Panc1 (cell line): ENCODE results near the gene SMAD5. TPM values are rescaled to one million over a fixed set of nuclear protein-coding genes. Genes with fewer than 3 reads are reported as not detected.

ENCODE experiments used
- ATAC-seq: fragments of 200-7000 bp; cut with Tn5 transposase; 2 replicates; pipeline ENCODE4 v1.9.1; 2020; ENCODE audit warnings: mild to moderate bottlenecking, moderate library complexity
- BruUV-seq: library from RNA; stranded (reverse); fragments of 400-500 nt; replicated peaks from 2 replicates; lab custom pipeline; 2021; lab: Mats Ljungman, UMichigan
- CTCF ChIA-PET: fragments of 300-600 bp; sonication (Branson Sonifier 250); formaldehyde crosslinking; loops from one replicate; lab custom pipeline; 2022; ENCODE audit warnings: antibody characterized with exemption; lab: Charles Lee
- POLR2A ChIA-PET: fragments of 300-600 bp; sonication (Branson Sonifier 250); formaldehyde crosslinking; loops from one replicate; lab custom pipeline; 2022; ENCODE audit warnings: antibody characterized with exemption; lab: Charles Lee
- DNase-seq: peaks from one replicate; pipeline ENCODE4 v3.0.0-alpha.2; 2010; ENCODE audit warnings: low read depth, low spot score
- H3K27ac ChIP-seq: 2 replicates; pipeline ENCODE4 v1.5.1; 2011; ENCODE audit warnings: mild to moderate bottlenecking, low read length, inconsistent platforms
- H3K27me3 ChIP-seq: fragments of 200-500 bp; sonication (Bioruptor generic); 2 replicates; pipeline ENCODE4 v1.6.0; 2014; ENCODE audit warnings: low read length, inconsistent platforms; ENCODE audit not compliant: control insufficient read depth, insufficient read depth
- H3K36me3 ChIP-seq: fragments of 200-500 bp; sonication (Bioruptor generic); 2 replicates; pipeline ENCODE4 v1.5.1; 2014; ENCODE audit warnings: inconsistent platforms, mild to moderate bottlenecking, low read length, moderate library complexity; ENCODE audit not compliant: control insufficient read depth, insufficient read depth
- H3K4me1 ChIP-seq: 2 replicates; pipeline ENCODE4 v1.5.1; 2011; ENCODE audit warnings: inconsistent platforms, mild to moderate bottlenecking, low read length, moderate library complexity; ENCODE audit not compliant: control insufficient read depth, insufficient read depth
- H3K4me3 ChIP-seq, 2 experiments: 2 replicates each; pipeline ENCODE4 v1.5.1; 2011 to 2012; ENCODE audit warnings: low read depth in 2 of 2, low read length in 2 of 2, mild to moderate bottlenecking in 2 of 2, inconsistent platforms in 1 of 2, moderate library complexity in 1 of 2
- H3K9me3 ChIP-seq: fragments of 200-500 bp; sonication (Bioruptor generic); 2 replicates; pipeline ENCODE4 v1.5.1; 2014; ENCODE audit warnings: low read depth, mild to moderate bottlenecking, inconsistent platforms, low read length, moderate library complexity; ENCODE audit not compliant: control insufficient read depth, insufficient read depth
- POLR2AphosphoS5 ChIP-seq: IDR thresholded peaks from 2 replicates; pipeline ENCODE4 v1.6.1; 2012; ENCODE audit warnings: mild to moderate bottlenecking, low read depth, low read length, moderate library complexity
- SIN3A ChIP-seq: IDR thresholded peaks from 2 replicates; pipeline ENCODE4 v1.6.1; 2012; ENCODE audit warnings: low read depth, mild to moderate bottlenecking, low read length, moderate library complexity, borderline replicate concordance; ENCODE audit not compliant: insufficient read depth
- TCF7L2 ChIP-seq: IDR thresholded peaks from 2 replicates; pipeline ENCODE4 v1.6.1; 2011; ENCODE audit warnings: mild to moderate bottlenecking, low read depth, low read length, inconsistent platforms
- in situ Hi-C: cut with HindIII; loops from 2 replicates; pipeline ENCODE4 v1.10.0; 2016; ENCODE audit warnings: low sequenced_read_pairs, low pct_unique_long_range_greater_than_20kb
- intact Hi-C: fragments of 100-400 bp; cut with micrococcal nuclease; formaldehyde crosslinking; loops from one replicate; pipeline ENCODE4 v1.10.0; 2022; ENCODE audit not compliant: unreplicated experiment
- total RNA-seq: library from RNA; stranded (reverse); gene quantifications from one replicate; pipeline ENCODE4 v1.2.1, GENCODE V29; 2021; ENCODE audit not compliant: unreplicated experiment
- TF ChIP-seq, protein P1 (sequence below), 2 experiments: IDR thresholded peaks; 2 replicates each; pipeline ENCODE4 v1.6.1; 2011 to 2012; ENCODE audit warnings: low read depth in 2 of 2, control low read depth in 1 of 2, low read length in 1 of 2, mild to moderate bottlenecking in 1 of 2, moderate library complexity in 1 of 2; ENCODE audit not compliant: insufficient read depth in 1 of 2
- TF ChIP-seq, protein P2 (sequence below): fragments of 450-650 bp; IDR thresholded peaks from 2 replicates; pipeline ENCODE4 v1.5.1; 2017; ENCODE audit warnings: mild to moderate bottlenecking

SMAD5 gene
- total RNA-seq, 1 experiment from 2014 or later: 61.5 TPM

DNA sequence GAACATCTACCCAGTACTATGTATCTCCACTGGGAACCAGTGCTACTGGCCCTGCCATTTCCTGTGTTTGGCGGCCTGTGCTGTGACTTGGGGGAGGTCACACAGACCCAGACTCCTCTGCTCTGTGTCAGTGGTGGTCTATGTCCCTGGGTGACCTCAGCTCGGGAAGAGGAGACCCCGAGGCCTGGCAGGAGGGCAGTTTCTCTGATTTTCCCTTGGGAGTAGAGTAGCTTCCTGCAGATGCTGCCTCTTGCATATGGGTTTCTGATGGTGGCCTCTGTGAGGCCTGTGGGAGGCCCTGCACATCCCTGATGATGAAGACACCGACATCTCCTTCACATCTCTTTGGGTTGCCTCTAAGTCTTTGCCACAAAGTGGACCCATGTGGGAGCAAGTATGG lies 73.3 kb downstream of the SMAD5 start:
- ChIA-PET CTCF (no interaction called here), POLR2A (no interaction called here)
- Histone ChIP-seq H3K4me1 (no peaks in the 10 kb centered on the region), H3K27ac (no peak overlapping the region), H3K4me3 (no peak overlapping the region), H3K9me3 (peaks cover 6% of the 10 kb centered on the region; the same call in 1 of the 2 replicates), H3K27me3 (no peaks in the 10 kb centered on the region), H3K36me3 (no peaks in the 10 kb centered on the region)
- intact Hi-C loops: no loop called here
- no TSS peak for BruUV-seq
- ATAC-seq: no peak
- in situ Hi-C loops: no loop called here
- TF ChIP-seq, protein P1, sequence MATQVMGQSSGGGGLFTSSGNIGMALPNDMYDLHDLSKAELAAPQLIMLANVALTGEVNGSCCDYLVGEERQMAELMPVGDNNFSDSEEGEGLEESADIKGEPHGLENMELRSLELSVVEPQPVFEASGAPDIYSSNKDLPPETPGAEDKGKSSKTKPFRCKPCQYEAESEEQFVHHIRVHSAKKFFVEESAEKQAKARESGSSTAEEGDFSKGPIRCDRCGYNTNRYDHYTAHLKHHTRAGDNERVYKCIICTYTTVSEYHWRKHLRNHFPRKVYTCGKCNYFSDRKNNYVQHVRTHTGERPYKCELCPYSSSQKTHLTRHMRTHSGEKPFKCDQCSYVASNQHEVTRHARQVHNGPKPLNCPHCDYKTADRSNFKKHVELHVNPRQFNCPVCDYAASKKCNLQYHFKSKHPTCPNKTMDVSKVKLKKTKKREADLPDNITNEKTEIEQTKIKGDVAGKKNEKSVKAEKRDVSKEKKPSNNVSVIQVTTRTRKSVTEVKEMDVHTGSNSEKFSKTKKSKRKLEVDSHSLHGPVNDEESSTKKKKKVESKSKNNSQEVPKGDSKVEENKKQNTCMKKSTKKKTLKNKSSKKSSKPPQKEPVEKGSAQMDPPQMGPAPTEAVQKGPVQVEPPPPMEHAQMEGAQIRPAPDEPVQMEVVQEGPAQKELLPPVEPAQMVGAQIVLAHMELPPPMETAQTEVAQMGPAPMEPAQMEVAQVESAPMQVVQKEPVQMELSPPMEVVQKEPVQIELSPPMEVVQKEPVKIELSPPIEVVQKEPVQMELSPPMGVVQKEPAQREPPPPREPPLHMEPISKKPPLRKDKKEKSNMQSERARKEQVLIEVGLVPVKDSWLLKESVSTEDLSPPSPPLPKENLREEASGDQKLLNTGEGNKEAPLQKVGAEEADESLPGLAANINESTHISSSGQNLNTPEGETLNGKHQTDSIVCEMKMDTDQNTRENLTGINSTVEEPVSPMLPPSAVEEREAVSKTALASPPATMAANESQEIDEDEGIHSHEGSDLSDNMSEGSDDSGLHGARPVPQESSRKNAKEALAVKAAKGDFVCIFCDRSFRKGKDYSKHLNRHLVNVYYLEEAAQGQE (IDR thresholded peaks at IDR 0.05; ENCODE audit: insufficient read depth in 1 of 2, low read depth in 2 of 2, low read length in 1 of 2): no peak
- TF ChIP-seq POLR2AphosphoS5 (no peak), TCF7L2 (no peak), SIN3A (no peak)
- TF ChIP-seq, protein P2, sequence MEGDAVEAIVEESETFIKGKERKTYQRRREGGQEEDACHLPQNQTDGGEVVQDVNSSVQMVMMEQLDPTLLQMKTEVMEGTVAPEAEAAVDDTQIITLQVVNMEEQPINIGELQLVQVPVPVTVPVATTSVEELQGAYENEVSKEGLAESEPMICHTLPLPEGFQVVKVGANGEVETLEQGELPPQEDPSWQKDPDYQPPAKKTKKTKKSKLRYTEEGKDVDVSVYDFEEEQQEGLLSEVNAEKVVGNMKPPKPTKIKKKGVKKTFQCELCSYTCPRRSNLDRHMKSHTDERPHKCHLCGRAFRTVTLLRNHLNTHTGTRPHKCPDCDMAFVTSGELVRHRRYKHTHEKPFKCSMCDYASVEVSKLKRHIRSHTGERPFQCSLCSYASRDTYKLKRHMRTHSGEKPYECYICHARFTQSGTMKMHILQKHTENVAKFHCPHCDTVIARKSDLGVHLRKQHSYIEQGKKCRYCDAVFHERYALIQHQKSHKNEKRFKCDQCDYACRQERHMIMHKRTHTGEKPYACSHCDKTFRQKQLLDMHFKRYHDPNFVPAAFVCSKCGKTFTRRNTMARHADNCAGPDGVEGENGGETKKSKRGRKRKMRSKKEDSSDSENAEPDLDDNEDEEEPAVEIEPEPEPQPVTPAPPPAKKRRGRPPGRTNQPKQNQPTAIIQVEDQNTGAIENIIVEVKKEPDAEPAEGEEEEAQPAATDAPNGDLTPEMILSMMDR: no peak
- DNase-seq: no peak

DNA sequence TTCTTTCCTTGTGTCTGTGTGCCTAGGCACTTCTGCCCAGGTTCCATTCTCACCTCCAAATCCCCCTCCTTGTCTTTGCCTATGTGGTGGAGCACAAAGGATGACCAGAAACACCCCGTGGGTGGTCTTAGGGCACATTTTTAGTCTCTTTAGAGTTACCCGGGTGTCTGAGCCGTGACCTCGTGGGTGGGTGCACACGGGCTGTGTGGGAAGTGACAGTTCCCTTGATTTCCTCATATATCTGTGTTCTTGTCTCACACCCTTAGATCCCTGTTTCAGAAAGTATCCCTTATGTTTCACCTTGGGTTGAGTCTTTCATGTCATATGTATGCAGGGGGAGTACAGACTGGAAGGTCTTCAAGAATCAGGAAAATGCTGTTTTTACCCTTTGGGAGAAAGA lies 73.7 kb downstream of the SMAD5 start:
- Histone ChIP-seq H3K4me1 (no peaks in the 10 kb centered on the region), H3K27me3 (no peaks in the 10 kb centered on the region), H3K4me3 (no peak overlapping the region), H3K9me3 (peaks cover 6% of the 10 kb centered on the region; the same call in 1 of the 2 replicates), H3K27ac (no peak overlapping the region), H3K36me3 (no peaks in the 10 kb centered on the region)
- intact Hi-C loops: no loop called here
- no TSS peak for BruUV-seq
- CTCF ChIA-PET: no interaction called here
- POLR2A ChIA-PET: no interaction called here
- no peak for ATAC-seq
- in situ Hi-C loops: no loop called here
- TF ChIP-seq, protein P2: no peak
- TF ChIP-seq SIN3A (no peak), TCF7L2 (no peak), POLR2AphosphoS5 (no peak)
- TF ChIP-seq, protein P1 (IDR thresholded peaks at IDR 0.05; ENCODE audit: insufficient read depth in 1 of 2, low read depth in 2 of 2, low read length in 1 of 2): no peak
- DNase-seq: no peak
